Smooth muscle cell (in vitro differentiated cells): ENCODE data around the gene SPINK8. TPM values are rescaled to one million over a fixed set of nuclear protein-coding genes. Genes with fewer than 3 reads are reported as not detected.

Experiments used
- DNase-seq: peaks from one replicate; lab custom pipeline; 2025; ENCODE audit not compliant: unreplicated experiment; lab: John Stamatoyannopoulos, UW
- H2AFZ ChIP-seq: fragments of 200-600 bp; sonication (generic); 2 replicates; pipeline ENCODE4 v1.6.0; 2016; ENCODE audit warnings: antibody characterized with exemption, low read depth, mild to moderate bottlenecking
- H3F3A ChIP-seq: fragments of 200-600 bp; sonication (generic); 2 replicates; pipeline ENCODE4 v1.6.0; 2017; ENCODE audit warnings: antibody characterized with exemption, low read depth
- H3K27ac ChIP-seq: fragments of 200-600 bp; sonication (generic); 2 replicates; pipeline ENCODE4 v1.5.1; 2016; ENCODE audit warnings: low read depth, mild to moderate bottlenecking
- H3K27me3 ChIP-seq: fragments of 200-600 bp; sonication (generic); 2 replicates; pipeline ENCODE4 v1.6.1; 2016; ENCODE audit warnings: low read depth, mild to moderate bottlenecking
- H3K36me3 ChIP-seq: fragments of 200-600 bp; sonication (generic); 2 replicates; pipeline ENCODE4 v1.5.1; 2016; ENCODE audit warnings: low read depth
- H3K4me1 ChIP-seq: fragments of 200-600 bp; sonication (generic); 2 replicates; pipeline ENCODE4 v1.5.1; 2016; ENCODE audit warnings: low read depth
- H3K4me2 ChIP-seq: fragments of 200-600 bp; sonication (generic); 2 replicates; pipeline ENCODE4 v1.6.0; 2016; ENCODE audit warnings: mild to moderate bottlenecking
- H3K4me3 ChIP-seq: fragments of 200-600 bp; sonication (generic); 2 replicates; pipeline ENCODE4 v1.5.1; 2016; ENCODE audit warnings: mild to moderate bottlenecking
- H3K79me2 ChIP-seq: fragments of 200-600 bp; sonication (generic); 2 replicates; pipeline ENCODE4 v1.6.0; 2016; ENCODE audit warnings: low read depth, mild to moderate bottlenecking
- H3K9ac ChIP-seq: fragments of 200-600 bp; sonication (generic); 2 replicates; pipeline ENCODE4 v1.6.0; 2016; ENCODE audit warnings: low read depth
- H3K9me3 ChIP-seq: fragments of 200-600 bp; sonication (generic); replicated peaks from 2 replicates; pipeline ENCODE4 v1.5.1; 2016; ENCODE audit warnings: low read depth
- H4K20me1 ChIP-seq: fragments of 200-600 bp; sonication (generic); 2 replicates; pipeline ENCODE4 v1.6.0; 2016; ENCODE audit warnings: low read depth
- WGBS: methylation state at CpG from one replicate; pipeline ENCODE4 v1.1.7; 2016; ENCODE audit warnings: low lambda C conversion rate; 5-methylcytosine and 5-hydroxymethylcytosine counted together
- polyA plus RNA-seq: library from polyadenylated mRNA; unstranded; fragments of >200 nt; fragmentation: Nextera tagmentation; extraction: Ambion mirVana; gene quantifications from 2 replicates; pipeline ENCODE4 v1.2.1, GENCODE V29; 2016
- total RNA-seq: library from RNA; depleted of rRNA; stranded (reverse); fragments of >200 nt; gene quantifications from 2 replicates; pipeline ENCODE4 v1.2.3, GENCODE V29; 2014
- TF ChIP-seq, protein P1 (sequence below): fragments of 200-600 bp; sonication (generic); IDR thresholded peaks from 2 replicates; pipeline ENCODE4 v1.5.1; 2017; ENCODE audit warnings: borderline replicate concordance, mild to moderate bottlenecking, antibody characterized with exemption; ENCODE audit not compliant: insufficient read depth, poor library complexity, severe bottlenecking

SPINK8 gene
- total and polyA plus RNA-seq, 2 experiments from 2014 or later, result not detected

DNA sequence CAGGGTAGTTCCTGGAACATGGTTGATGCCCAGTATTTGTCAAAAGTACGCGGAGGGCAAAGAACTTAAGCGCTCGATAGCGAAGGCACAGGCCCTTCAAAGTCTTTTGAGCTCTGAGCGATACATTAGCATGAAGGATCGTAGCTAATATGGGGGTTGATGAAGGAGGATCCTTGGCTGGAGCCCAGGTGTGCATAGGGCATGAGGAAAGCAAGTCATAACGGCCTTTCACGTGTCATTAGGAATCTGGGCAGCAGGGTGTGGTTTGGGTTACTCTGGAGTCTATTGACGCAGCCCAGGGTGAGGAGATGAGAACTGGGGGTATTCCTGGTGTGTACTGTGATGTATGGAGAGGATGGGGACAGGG lies 31.7 kb downstream of the SPINK8 start:
- Histone ChIP-seq H4K20me1 (no peaks in the 10 kb centered on the region), H3K27me3 (peaks cover 9% of the 10 kb centered on the region), H3K4me2 (peak overlapping the region; percentile 91), H3K79me2 (peaks cover 20% of the 10 kb centered on the region), H3K9me3 (no peaks in the 10 kb centered on the region), H3K36me3 (no peaks in the 10 kb centered on the region), H3K4me3 (peak overlapping the region; percentile 78), H3K9ac (peak overlapping the region; percentile 93), H3K27ac (peak overlapping the region; percentile 88), H3K4me1 (peaks cover 6% of the 10 kb centered on the region), H3F3A (no peaks in the 10 kb centered on the region), H2AFZ (peak overlapping the region; percentile 95)
- WGBS, result 9% methylated on average over 10 of the region's 10 CpGs
- no peak for DNase-seq
- TF ChIP-seq, protein P1, sequence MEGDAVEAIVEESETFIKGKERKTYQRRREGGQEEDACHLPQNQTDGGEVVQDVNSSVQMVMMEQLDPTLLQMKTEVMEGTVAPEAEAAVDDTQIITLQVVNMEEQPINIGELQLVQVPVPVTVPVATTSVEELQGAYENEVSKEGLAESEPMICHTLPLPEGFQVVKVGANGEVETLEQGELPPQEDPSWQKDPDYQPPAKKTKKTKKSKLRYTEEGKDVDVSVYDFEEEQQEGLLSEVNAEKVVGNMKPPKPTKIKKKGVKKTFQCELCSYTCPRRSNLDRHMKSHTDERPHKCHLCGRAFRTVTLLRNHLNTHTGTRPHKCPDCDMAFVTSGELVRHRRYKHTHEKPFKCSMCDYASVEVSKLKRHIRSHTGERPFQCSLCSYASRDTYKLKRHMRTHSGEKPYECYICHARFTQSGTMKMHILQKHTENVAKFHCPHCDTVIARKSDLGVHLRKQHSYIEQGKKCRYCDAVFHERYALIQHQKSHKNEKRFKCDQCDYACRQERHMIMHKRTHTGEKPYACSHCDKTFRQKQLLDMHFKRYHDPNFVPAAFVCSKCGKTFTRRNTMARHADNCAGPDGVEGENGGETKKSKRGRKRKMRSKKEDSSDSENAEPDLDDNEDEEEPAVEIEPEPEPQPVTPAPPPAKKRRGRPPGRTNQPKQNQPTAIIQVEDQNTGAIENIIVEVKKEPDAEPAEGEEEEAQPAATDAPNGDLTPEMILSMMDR, result no peak

DNA sequence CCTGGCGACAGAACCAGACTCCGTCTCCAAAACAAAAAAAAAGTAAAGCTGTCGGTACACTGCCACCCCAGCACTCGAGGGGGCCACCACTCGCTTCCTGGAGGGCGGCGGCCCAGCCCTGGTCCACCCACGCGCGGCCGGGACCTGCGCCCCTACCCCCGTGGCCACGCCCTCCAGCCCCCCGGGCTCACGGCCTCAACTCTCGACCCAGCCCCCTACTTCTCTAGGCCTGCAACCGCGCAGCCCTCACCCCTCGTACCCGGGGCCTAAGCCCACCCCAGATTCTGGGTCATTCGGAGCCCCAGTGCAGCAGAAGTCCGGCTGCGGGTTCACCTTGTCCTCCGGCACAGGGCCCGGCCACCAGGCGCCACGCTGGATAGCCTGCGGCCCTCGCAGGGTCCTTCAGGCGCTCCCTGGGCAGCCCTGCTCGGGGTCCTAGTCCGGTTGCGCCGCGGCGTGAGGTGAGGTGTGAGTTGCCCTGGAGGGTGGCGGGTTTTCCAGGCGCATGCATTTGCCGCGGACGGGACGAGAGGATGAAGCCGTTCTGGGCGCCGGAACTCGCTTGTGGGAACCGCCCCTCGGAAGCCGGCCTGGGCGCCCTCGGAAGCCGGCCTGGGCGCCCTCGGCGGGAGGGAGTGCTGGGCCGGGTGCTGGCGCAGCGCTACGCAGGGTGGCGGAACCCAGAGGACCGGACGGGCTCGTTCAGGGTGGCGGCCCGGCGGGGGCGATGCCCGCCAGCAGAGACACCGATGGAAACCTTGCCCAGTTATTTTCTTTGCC lies 32.3 kb downstream of the SPINK8 start, which contains the start of gene NME6:
Gene NME6, minus strand, starts transcription at position 348 of the 780 bp plus-strand sequence.
- no peaks in the 10 kb centered on the region for H3K9me3 ChIP-seq
- H3K36me3 ChIP-seq, result no peaks in the 10 kb centered on the region
- peaks cover 20% of the 10 kb centered on the region for H3K79me2 ChIP-seq
- peak within 1 kb of the TSS; percentile 88 for H3K27ac ChIP-seq
- peak within 1 kb of the TSS; percentile 95 for H2AFZ ChIP-seq
- no peaks in the 10 kb centered on the region for H4K20me1 ChIP-seq
- peaks cover 6% of the 10 kb centered on the region for H3K4me1 ChIP-seq
- under 1% methylated on average over 59 of the region's 70 CpGs for WGBS
- DNase-seq, result peak; percentile 47
- H3K9ac ChIP-seq, result peak within 1 kb of the TSS; percentile 93
- peaks cover 3% of the 10 kb centered on the region for H3K27me3 ChIP-seq
- TF ChIP-seq, protein P1, result no peak
- peak within 1 kb of the TSS; percentile 91 for H3K4me2 ChIP-seq
- H3F3A ChIP-seq, result no peaks in the 10 kb centered on the region
- peak within 1 kb of the TSS; percentile 78 for H3K4me3 ChIP-seq

DNA sequence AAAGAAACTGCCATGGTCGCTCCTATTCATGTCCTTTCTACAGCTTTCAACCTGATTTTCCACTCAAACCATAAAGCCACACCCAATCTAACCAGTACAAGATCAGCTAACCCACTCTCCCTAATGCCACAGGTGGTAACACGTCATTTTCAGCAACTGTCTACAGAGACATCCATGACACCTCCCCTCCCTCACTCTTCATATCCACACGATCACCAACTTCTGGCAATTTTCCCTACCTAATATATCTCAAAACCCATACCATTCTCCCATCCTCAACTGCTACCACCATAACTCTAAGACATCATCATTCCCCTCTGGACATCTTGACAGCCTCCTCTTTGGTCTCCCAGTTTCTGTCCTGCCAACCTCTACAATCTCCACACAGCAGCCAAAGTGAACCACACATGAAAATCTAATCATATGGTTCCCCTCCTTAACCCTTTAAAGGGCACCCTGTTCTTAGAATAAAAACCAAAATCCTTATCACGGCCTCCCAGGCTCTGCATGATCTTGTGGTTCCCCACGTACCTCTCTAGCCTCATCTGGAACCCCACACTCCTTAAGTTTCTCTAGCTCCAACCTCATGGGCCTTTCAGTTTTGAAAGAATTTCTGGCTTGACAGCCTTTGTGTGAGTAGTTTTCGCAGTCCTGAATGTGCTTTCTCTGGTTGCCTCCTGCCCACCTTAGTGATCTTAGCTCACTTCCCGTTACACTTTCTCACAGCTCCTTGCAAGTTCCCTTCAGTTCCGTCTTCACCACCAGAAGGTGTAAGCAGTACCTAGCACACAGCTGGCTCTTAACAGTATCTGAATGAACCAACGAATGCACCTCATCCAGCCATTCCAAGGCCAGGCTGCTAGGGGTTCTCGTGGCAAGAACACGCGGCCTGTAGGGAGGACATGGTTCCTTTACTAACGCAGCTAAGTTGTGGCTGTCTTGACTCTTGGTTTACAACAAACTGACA lies 33.4 kb downstream of the SPINK8 start:
- H3K9ac ChIP-seq, result peak overlapping the region; percentile 93
- H3K36me3 ChIP-seq, result no peaks in the 10 kb centered on the region
- peak overlapping the region; percentile 78 for H3K4me3 ChIP-seq
- WGBS, result 82% methylated on average over 13 of the region's 13 CpGs
- TF ChIP-seq, protein P1, result no peak
- H3F3A ChIP-seq, result no peaks in the 10 kb centered on the region
- no peaks in the 10 kb centered on the region for H3K27me3 ChIP-seq
- H3K4me2 ChIP-seq, result peak overlapping the region; percentile 91
- H3K9me3 ChIP-seq, result no peaks in the 10 kb centered on the region
- H4K20me1 ChIP-seq, result no peaks in the 10 kb centered on the region
- H3K79me2 ChIP-seq, result peaks cover 20% of the 10 kb centered on the region
- peak overlapping the region; percentile 95 for H2AFZ ChIP-seq
- no peak for DNase-seq
- H3K4me1 ChIP-seq, result peaks cover 6% of the 10 kb centered on the region
- H3K27ac ChIP-seq, result peak overlapping the region; percentile 88
